Stimulated activated CD4-positive, alpha-beta T cell treated with anti-CD3 and anti-CD28 coated beads, Interleukin-2, amount 100 ng/mL, for 24 hours (primary cell): ENCODE measurements around the gene OTOF.

ENCODE experiments used
- DNase-seq, 2 donors: peaks; one replicate each; pipeline ENCODE4 v3.0.0-alpha.2; 2020

The OTOF gene

DNA sequence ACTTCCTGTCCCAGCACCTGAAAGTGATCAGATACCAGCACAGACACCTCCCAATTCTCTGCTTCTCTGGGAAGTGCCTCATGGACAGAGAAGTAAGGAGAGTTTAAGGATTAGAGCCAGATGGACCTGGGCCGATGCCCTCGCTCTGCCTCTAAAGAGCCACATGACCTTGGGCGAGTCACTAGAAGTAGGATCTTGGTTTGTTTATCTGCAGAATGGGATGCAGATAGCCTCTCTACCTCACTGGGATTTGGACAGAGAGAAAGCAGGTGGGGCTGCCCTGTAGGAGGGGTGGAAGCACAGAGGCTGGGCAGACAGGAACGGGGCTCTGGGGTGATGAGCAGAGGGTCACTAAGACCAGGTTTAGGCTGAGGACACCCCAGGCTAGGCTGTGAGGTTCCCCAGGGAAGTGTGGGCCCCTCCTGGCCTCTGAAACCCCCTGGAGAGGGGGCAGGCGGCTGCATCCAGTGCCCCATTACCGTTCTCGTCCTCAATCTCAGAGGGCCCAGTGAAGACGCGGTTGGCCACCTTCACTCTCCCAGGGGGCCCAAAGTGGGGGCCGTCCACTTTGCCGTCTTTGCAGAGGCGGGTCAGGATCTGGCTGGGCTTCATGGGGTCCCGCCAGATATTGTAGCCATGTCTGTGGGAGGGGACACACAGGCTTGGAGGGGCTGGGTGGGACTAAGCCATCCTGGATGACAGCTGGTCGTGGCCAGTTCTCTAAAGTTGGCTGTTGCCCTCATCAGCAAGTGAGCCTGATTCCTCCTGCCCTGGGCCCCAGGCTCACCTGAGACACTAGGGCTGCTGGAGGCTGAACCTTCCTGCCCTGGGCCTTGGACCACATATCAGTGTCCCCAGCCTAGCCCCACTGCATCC lies 13.3 kb downstream of the OTOF start:
- no peak for DNase-seq

GRCh38 chr2:26463244-26464192 lies 14.4 kb downstream of the OTOF start:
- DNase-seq: no peak

DNA sequence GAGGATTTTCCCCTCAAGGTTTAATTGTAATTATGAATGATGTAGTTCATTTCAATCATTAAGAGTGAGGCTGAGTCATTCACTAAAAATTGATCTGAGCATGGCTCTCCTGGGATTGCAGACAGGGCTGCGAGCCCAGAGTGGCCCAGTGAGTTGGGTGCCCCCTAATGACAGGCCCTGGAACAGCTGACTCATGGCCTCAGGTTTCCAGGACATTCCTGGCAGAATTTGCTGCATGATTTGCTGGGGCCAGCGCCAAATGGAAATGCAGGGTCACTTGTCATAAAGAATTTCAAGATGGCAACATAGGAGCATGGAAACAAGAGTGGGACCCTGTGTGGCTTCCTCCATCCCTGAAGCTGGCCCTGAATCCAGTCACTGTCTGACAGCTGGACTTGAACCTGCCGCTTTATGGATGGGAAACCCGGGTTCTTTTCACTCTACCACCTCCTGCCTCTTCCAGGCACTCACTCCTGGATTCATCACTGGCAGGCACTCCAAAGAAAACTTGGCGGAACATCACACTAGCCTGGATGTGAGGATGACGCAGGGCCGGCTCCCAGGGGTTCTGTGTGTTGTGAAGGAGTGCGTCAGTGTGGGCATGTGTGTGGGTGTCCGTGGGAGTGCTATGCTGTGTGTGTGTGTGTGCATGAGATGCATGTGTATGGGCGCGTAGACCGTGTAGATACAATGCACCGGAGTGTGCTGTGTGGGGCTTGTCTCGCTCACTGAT lies 15.2 kb downstream of the OTOF start:
- peak in 1 of 2 donors; percentile 10 for DNase-seq

GRCh38 chr2:26462100-26462499 lies 15.8 kb downstream of the OTOF start:
- DNase-seq: no peak

DNA sequence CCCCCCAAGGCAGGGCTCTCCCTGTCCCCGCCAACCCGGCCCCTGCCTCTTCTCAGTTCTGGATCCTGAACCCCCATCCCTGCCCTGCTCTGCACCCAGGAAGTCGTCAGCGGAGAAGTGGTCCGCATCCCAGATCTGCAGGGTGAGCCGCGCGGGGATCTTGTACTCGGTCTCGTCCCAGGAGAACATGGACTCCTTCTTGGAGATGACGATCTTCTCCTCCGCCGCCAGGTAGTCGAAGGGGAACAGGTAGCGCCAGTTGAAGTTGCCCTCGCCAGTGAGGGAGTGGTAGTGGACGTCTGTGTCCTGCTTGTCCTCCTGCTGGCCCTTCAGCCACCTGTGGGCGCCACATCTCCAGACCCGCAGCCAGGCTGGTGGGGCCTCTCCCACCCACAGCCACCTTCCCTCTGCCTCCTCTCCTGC lies 16.3 kb downstream of the OTOF start:
- DNase-seq: no peak

GRCh38 chr2:26460613-26461031 lies 17.3 kb downstream of the OTOF start:
- no peak for DNase-seq

GRCh38 chr2:26459991-26460612 lies 17.8 kb downstream of the OTOF start:
- DNase-seq: no peak

DNA sequence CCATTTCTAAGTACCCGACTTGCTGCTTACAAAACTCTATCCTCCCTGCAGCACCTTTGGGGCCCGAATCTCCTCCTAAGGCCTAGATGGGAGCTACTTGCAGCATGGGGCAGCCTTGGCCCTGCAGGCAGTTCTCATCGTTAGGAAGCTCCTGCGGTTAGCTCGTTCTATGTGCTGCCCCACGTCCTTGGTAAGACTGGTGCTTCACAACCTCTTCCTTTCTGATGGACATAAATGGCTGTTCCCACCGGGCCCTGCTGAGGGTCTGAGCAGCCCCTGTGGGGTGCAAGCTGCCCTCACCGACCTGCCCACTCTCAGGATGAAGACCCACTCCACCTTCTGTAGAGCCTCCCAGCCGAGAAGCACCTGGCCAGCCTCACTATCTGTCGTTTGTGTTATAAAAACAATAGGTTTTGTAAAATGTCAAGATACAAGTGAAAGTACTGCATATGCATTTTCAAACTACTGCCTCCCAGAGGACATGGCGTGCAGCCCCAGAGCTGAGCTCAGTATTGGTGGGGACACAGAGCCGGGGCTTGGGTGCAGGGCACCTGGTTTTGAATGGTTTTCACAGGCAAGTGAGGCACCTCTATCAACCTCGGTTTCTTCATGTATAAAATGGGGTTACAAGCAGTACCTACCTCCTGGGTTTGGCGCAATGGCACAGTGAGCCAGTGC lies 19.4 kb downstream of the OTOF start:
- DNase-seq: no peak

- no peak for DNase-seq
Observed at GRCh38 chr2:26457695-26458364, 20.1 kb downstream of the OTOF start.

DNA sequence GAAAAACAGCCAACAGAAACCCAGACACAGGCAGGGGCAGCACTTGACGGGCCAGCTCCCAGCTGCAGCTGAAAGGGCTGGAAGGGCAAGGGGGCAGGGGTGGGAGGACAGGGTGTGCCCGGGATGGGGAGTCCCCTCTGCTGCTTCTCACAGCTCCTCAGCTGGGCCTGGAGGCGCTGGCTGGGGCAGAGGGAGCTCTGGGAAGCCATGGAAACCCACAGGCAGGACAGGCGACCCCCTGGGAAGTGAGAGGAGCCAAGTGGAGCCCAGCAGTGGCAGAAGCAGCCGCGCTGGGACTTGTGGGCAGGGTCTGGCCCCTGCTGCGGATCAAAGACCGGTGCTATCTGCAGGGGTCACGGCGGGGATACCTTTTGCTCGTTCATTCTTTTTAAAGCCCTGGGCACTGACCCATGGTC lies 20.7 kb downstream of the OTOF start:
- no peak for DNase-seq

GRCh38 chr2:26456440-26457250 lies 21.3 kb downstream of the OTOF start:
- no peak for DNase-seq

GRCh38 chr2:26455670-26456439 lies 22.1 kb downstream of the OTOF start:
- no peak for DNase-seq

- DNase-seq: no peak
Observed at GRCh38 chr2:26455037-26455669, 22.8 kb downstream of the OTOF start.

GRCh38 chr2:26454561-26455001 lies 23.3 kb downstream of the OTOF start:
- DNase-seq: no peak

- no peak for DNase-seq
Observed at GRCh38 chr2:26453421-26454329, 24.2 kb downstream of the OTOF start.

DNA sequence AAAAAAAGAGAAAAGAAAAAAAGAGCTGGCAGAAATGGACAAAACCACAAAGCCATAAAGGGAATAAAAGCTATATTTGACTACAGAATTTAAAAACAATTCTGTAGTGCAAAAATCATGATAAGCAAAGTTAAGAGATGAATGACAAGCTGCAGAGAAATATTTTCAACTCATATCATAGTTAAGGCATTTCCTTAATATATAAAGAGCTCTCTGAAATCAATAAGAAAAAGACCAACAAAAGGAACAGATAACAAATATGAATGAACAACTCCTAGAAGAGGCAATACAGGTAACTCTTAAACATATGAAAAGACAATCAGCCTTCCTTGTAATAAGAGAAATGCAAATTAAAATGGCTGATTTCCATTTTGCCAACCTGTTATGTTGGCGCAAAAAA lies 26.2 kb downstream of the OTOF start:
- no peak for DNase-seq

DNA sequence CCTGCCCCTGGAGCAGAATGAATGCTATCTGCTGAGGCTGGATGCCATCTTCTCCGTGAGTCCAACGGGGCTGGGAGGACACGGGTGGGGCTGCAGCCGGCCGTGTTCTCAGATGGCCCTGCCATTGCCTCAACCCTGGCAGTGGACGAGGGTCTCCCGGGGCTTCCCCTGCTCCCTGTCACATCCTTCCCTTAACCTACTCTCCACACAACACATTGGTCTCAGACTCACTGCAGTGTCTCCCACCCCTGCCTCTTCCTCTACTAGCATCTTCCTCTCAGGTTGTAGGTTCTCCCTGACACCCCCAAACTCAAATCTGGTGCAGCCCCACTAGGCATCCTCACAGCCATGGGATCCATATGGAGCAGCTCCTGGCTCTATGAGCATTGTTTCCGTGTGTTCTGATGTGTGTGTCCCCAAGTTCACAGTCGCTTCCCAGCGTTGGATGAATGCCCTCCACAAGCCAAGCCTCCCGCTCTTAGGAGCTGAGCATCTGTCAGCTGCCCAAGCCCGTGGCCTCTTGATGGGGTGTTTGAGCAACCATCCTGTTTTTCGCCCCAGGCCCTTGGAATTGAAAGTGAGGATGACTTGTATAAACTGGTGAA lies 27.8 kb downstream of the OTOF start:
- no peak for DNase-seq
